K562 (cell line): ENCODE results near the gene PWWP2A. TPM values are rescaled to one million over a fixed set of nuclear protein-coding genes. Genes with fewer than 3 reads are reported as not detected.

Experiments used
- C11orf30 ChIP-seq: fragments of 450-650 bp; IDR thresholded peaks from 2 replicates; pipeline ENCODE4 v1.6.1; 2016; ENCODE audit warnings: low read depth, mild to moderate bottlenecking
- E2F3 ChIP-seq: fragments of 250-450 bp; sonication (Bioruptor Pico); IDR thresholded peaks from 2 replicates; pipeline ENCODE4 v1.4.0; 2020; ENCODE audit warnings: mild to moderate bottlenecking
- ETV1 ChIP-seq: fragments of 450-650 bp; conservative IDR thresholded peaks from 2 replicates; pipeline ENCODE4 v1.6.1; 2016; ENCODE audit warnings: missing genetic modification characterization, control low read depth, low read depth, missing compliant biosample characterization
- FOXA3 ChIP-seq, 2 experiments: fragments of 450-650 bp in 1 of 2; sonication (generic) in 1 of 2; formaldehyde crosslinking; IDR thresholded peaks in 1 of 2; conservative IDR thresholded peaks in 1 of 2; 2 replicates each; pipeline versions ENCODE4 v1.4.0 to v1.8.0; 2020 to 2022; ENCODE audit warnings: mild to moderate bottlenecking in 2 of 2, missing genetic modification reagents in 1 of 2
- GTF2F1 ChIP-seq: IDR thresholded peaks from 2 replicates; pipeline ENCODE4 v1.6.1; 2011; ENCODE audit warnings: low read depth, low read length, improper control_type of control experiment
- KAT2B ChIP-seq: IDR thresholded peaks from one replicate; pipeline ENCODE4 v1.6.1; 2012; ENCODE audit warnings: low read depth, mild to moderate bottlenecking, control low read depth, inconsistent platforms, low read length, moderate library complexity
- L3MBTL2 ChIP-seq: fragments of 450-650 bp; IDR thresholded peaks from 2 replicates; pipeline ENCODE4 v1.6.1; 2016; ENCODE audit warnings: mild to moderate bottlenecking, moderate library complexity
- NONO ChIP-seq, 2 experiments: fragments of 200-400 bp in 1 of 2; fragments of 450-650 bp in 1 of 2; formaldehyde crosslinking in 1 of 2; IDR thresholded peaks; 2 replicates each; pipeline ENCODE4 v1.6.1; 2017; ENCODE audit warnings: low read depth in 2 of 2, mild to moderate bottlenecking in 2 of 2, moderate library complexity in 2 of 2, low read length in 1 of 2
- NRF1 ChIP-seq, 2 experiments: fragments of 450-650 bp; IDR thresholded peaks in 1 of 2; conservative IDR thresholded peaks in 1 of 2; 2 replicates each; pipeline ENCODE4 v1.6.1; 2014; ENCODE audit warnings: mild to moderate bottlenecking in 2 of 2
- STAT5B ChIP-seq: fragments of 250-450 bp; sonication (Bioruptor Pico); IDR thresholded peaks from 2 replicates; pipeline ENCODE4 v1.8.0; 2021; ENCODE audit warnings: mild to moderate bottlenecking, inconsistent platforms
- TAF7 ChIP-seq: fragments of 450-650 bp; IDR thresholded peaks from 2 replicates; pipeline ENCODE4 v1.6.1; 2016; ENCODE audit warnings: missing genetic modification characterization, missing compliant biosample characterization
- TGIF2 ChIP-seq: sonication (generic); formaldehyde crosslinking; IDR thresholded peaks from 2 replicates; pipeline ENCODE4 v1.8.1; 2022; ENCODE audit warnings: mild to moderate bottlenecking, missing genetic modification reagents, moderate library complexity
- XRCC5 ChIP-seq: fragments of 200-400 bp; formaldehyde crosslinking; IDR thresholded peaks from 2 replicates; pipeline ENCODE4 v1.6.1; 2017; ENCODE audit warnings: low read depth, mild to moderate bottlenecking, low read length
- ZNF143 ChIP-seq: sonication (generic); formaldehyde crosslinking; IDR thresholded peaks from 2 replicates; pipeline ENCODE4 v1.9.0; 2022; ENCODE audit warnings: mild to moderate bottlenecking, missing genetic modification reagents
- ZNF239 ChIP-seq: fragments of 250-450 bp; sonication (Bioruptor Pico); IDR thresholded peaks from 2 replicates; pipeline ENCODE4 v1.4.0; 2020; ENCODE audit warnings: mild to moderate bottlenecking
- polyA plus RNA-seq, 8 experiments: library from polyadenylated mRNA; depleted of rRNA in 4 of 8; stranded (reverse) in 5 of 8; unstranded in 3 of 8; fragments of >200 nt; fragmentation: Nextera tagmentation in 2 of 8; fragmentation: Illumina TruSeq in 1 of 8; extraction: Ambion mirVana in 2 of 8; extraction: Trizol in 1 of 8; gene quantifications; 2 replicates each; pipeline versions ENCODE4 v1.2.1 to v1.2.3, GENCODE V29; 2011 to 2014; ENCODE audit warnings: inconsistent platforms in 1 of 8, missing spikeins in 1 of 8
- total RNA-seq, 7 experiments: library from RNA; depleted of rRNA in 6 of 7; stranded (reverse); fragments of >200 nt in 6 of 7; fragmentation: Illumina TruSeq in 2 of 7; extraction: Trizol in 2 of 7; gene quantifications; 2 replicates each; pipeline versions ENCODE4 v1.2.1 to v1.2.3, GENCODE V29; 2011 to 2021; ENCODE audit warnings: low replicate concordance in 1 of 7
- TF ChIP-seq, protein P1 (sequence below), 2 experiments: fragments of 450-650 bp in 1 of 2; sonication (generic) in 1 of 2; formaldehyde crosslinking in 1 of 2; IDR thresholded peaks; 2 replicates each; pipeline versions ENCODE4 v1.7.1 to v1.9.0; 2016 to 2022; ENCODE audit warnings: inconsistent platforms in 1 of 2, mild to moderate bottlenecking in 1 of 2, missing genetic modification reagents in 1 of 2
- TF ChIP-seq, protein P2 (sequence below): fragments of 450-650 bp; IDR thresholded peaks from 2 replicates; pipeline ENCODE4 v1.6.1; 2016; ENCODE audit warnings: borderline replicate concordance

PWWP2A gene
- total and polyA plus RNA-seq, 9 of the 15 experiments (the other 6 are each of a cell fraction or from before 2014, with no cell fraction given) = 2.7 to 26.3 (median 14.6) TPM

DNA sequence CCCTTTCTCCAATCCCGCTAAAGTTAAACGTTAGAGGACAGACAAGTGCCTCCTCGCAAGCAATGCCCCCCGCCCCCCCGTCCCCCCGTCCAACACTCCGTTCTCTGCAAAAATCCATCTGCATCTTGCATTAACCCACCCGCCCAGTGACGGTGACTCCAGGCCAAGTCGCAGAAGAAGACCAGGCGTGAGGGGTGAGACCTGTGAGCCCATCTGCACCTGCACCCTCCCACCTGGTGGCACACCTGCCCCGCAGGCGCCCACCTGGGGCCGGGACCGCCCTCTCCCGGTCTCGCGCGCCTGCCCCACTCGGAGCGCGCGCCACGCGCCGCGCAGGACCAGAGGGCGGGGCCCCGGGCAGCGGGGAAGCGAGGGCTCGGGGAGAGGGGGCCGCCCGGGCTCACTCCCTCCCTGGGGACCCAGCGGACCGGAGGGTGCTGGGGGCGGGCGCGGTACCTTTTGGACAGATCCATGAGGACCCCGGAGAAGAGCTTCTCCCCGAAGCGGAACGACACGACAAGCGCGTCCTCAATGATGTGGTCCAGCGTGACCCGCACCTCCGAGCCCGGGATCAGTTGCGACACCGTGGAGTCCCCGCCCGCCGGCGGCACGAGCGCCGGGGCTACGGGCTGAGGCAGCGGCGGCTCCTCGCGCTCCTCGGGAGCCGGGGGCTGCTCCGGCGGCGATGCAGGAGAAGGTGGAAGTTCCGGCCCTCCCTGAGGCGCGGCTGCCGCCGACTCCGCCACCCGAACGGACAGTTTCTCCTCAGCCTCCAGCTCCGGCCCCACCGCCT lies 705 bp downstream of the PWWP2A start (continued):
- no peak for TF ChIP-seq L3MBTL2
- no peak for TF ChIP-seq ZNF239 (CRISPR knock-in tag)
- TF ChIP-seq TGIF2 = 0 out of 2 replicates have a peak, but pooled peaks have one; percentile 59
- no peak for TF ChIP-seq ETV1 (tag)
- no peak for TF ChIP-seq GTF2F1
- no peak for TF ChIP-seq E2F3 (CRISPR knock-in tag)
- TF ChIP-seq C11orf30 = no peak
- TF ChIP-seq ZNF143 (CRISPR knock-in tag) = no peak
- no peak for TF ChIP-seq FOXA3 (CRISPR knock-in tag; conservative IDR thresholded peaks at IDR 0.05 in 1 of 2, IDR thresholded peaks at IDR 0.05 in 1 of 2)
- no peak for TF ChIP-seq KAT2B
- no peak for TF ChIP-seq TAF7 (tag)
- TF ChIP-seq, protein P1, sequence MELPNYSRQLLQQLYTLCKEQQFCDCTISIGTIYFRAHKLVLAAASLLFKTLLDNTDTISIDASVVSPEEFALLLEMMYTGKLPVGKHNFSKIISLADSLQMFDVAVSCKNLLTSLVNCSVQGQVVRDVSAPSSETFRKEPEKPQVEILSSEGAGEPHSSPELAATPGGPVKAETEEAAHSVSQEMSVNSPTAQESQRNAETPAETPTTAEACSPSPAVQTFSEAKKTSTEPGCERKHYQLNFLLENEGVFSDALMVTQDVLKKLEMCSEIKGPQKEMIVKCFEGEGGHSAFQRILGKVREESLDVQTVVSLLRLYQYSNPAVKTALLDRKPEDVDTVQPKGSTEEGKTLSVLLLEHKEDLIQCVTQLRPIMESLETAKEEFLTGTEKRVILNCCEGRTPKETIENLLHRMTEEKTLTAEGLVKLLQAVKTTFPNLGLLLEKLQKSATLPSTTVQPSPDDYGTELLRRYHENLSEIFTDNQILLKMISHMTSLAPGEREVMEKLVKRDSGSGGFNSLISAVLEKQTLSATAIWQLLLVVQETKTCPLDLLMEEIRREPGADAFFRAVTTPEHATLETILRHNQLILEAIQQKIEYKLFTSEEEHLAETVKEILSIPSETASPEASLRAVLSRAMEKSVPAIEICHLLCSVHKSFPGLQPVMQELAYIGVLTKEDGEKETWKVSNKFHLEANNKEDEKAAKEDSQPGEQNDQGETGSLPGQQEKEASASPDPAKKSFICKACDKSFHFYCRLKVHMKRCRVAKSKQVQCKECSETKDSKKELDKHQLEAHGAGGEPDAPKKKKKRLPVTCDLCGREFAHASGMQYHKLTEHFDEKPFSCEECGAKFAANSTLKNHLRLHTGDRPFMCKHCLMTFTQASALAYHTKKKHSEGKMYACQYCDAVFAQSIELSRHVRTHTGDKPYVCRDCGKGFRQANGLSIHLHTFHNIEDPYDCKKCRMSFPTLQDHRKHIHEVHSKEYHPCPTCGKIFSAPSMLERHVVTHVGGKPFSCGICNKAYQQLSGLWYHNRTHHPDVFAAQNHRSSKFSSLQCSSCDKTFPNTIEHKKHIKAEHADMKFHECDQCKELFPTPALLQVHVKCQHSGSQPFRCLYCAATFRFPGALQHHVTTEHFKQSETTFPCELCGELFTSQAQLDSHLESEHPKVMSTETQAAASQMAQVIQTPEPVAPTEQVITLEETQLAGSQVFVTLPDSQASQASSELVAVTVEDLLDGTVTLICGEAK (IDR thresholded peaks at IDR 0.05) = no peak
- TF ChIP-seq, protein P1 (CRISPR knock-in tag; IDR thresholded peaks at IDR 0.05) = no peak
- no peak for TF ChIP-seq STAT5B
- TF ChIP-seq NRF1 (conservative IDR thresholded peaks at IDR 0.05 in 1 of 2, IDR thresholded peaks at IDR 0.05 in 1 of 2) = peak in 1 of 2 experiments; percentile 61; a peak in 2 of 4 replicates
- 0 out of 4 replicates have a peak, but pooled peaks of 1 of the 2 experiments have one; percentile 12 for TF ChIP-seq NONO (IDR thresholded peaks at IDR 0.05; ENCODE audit: low read depth in 2 of 2, low read length in 1 of 2)
- TF ChIP-seq, protein P2, sequence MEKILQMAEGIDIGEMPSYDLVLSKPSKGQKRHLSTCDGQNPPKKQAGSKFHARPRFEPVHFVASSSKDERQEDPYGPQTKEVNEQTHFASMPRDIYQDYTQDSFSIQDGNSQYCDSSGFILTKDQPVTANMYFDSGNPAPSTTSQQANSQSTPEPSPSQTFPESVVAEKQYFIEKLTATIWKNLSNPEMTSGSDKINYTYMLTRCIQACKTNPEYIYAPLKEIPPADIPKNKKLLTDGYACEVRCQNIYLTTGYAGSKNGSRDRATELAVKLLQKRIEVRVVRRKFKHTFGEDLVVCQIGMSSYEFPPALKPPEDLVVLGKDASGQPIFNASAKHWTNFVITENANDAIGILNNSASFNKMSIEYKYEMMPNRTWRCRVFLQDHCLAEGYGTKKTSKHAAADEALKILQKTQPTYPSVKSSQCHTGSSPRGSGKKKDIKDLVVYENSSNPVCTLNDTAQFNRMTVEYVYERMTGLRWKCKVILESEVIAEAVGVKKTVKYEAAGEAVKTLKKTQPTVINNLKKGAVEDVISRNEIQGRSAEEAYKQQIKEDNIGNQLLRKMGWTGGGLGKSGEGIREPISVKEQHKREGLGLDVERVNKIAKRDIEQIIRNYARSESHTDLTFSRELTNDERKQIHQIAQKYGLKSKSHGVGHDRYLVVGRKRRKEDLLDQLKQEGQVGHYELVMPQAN = no peak
- no peak for TF ChIP-seq XRCC5
